HG03108 (cell line): Measurements from ENCODE around the gene C1R.

Source experiments
- ATAC-seq: cut with Tn5 transposase; IDR thresholded peaks from one replicate; pipeline ENCODE4 v1.9.1; 2021; ENCODE audit warnings: moderate library complexity; ENCODE audit not compliant: unreplicated experiment

The C1R gene

DNA sequence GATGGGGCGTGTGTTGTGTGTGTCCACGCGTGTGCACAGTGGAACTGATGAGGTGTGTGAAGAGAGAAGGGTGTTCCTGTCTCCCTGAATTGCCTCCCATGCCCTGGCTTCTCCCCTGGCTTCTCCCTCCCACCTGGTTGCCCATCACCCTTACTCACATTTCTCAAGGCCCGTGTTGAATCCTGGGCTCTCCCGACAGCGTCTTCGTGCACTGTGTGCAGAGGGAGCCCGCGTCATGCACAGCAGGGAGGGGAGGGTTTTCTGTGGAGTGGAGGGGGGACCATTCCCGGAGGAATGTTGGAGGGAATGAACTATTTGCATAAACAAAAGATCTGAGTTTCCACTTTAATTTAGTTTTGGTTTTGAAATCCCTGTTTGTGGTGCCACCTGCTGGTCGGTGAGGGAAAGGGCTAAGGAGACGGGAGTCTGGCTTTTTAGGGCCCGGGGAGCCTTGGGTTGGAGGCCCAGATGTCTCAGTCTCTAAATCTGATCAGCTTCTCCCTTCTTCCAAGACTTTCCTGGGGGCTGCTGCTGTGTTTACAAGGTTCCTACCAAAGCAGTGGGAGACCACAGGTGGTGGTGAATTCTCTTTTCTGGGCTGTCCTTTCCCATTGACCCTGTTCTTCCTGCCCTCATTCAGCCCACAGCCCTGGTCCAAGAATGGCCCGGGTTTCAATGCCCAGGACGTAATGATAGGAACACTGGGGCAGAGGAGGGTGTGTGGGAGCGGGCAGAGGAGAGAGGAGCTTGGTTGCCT, at the start of gene C1R:
C1R (minus strand) TSS at position 217 of the 757 bp plus-strand sequence; CDS start at position 160, 57 bp downstream.
- ATAC-seq = no peak

DNA sequence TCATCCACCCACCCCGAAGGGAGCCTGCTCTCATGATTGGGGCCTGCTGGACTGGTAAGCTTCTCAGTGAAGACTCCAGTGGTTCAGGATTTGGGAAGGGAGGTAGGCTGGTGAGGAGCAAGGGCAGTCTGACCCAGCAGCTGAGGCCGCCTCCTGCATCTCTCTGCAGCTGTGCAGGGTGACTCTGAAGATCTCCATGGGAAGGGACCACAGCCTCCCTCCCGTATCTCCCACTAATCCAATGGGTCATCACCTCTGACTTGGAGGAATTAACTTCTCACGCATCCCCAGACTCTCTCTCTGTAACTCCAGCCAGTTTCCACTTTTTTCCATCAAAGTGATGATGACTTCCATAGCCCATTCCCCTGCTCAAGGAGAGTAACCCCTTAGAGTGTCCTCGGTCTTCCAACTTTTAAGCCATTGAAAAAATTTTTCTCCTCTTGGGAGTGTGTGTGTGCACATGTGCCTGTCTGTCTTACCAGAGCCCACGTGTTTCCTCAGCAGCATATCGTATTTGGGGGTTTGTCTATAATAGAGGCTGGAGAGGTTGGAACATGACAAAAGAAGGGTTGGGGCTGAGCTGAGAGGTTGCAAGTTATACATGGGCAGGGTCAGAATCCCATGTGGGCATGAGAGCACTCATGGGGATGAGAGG, 49.2 kb upstream of the C1R start:
- ATAC-seq = no peak

DNA sequence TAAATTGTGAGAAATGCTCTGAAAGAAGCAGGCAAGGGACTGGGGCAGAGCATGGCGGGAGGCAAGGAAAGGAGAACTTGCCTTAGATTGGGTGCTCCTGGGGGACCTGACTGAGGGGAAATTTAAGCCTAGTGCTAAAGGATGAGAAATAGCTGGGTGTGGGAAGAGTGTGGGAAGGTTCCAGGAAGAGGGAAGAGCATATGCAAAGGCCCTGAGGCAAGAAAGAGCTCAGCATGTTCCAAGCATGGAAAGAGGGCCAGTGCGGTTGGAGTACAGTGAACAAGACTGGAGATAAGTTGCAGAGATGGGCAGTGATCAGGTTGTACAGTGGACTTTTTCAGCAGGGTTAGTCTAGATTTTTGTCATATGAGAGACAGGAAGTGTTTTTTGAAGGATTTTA, 47.0 kb upstream of the C1R start:
- ATAC-seq = no peak

- ATAC-seq = no peak
Observed at GRCh38 chr12:7137908-7138307, 45.7 kb upstream of the C1R start.

GRCh38 chr12:7136676-7137075, 44.4 kb upstream of the C1R start:
- ATAC-seq = no peak

- ATAC-seq = no peak
Observed at GRCh38 chr12:7136071-7136470, 43.8 kb upstream of the C1R start.

GRCh38 chr12:7134396-7135166, 42.3 kb upstream of the C1R start:
- no peak for ATAC-seq

DNA sequence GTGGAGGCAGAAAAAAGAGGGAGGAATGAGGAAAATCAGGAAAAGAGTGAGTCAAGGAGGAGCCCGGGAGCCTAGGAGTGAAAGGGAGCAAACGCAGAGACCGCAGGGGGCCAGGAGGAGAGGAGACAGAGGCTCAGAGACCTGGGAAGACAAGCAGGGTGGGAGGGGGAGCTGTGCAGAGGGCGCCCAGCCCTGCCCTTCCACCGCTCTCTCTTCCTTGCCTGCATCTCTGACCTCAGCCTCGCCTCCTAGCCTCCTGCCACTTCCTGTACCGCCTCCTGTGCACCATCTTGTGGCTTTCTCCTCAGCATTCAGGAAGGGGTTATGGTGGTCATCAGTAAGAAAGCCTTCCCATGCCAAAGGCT, 39.2 kb upstream of the C1R start:
- ATAC-seq = no peak

- ATAC-seq = no peak
Observed at GRCh38 chr12:7130701-7131501, 38.7 kb upstream of the C1R start.

DNA sequence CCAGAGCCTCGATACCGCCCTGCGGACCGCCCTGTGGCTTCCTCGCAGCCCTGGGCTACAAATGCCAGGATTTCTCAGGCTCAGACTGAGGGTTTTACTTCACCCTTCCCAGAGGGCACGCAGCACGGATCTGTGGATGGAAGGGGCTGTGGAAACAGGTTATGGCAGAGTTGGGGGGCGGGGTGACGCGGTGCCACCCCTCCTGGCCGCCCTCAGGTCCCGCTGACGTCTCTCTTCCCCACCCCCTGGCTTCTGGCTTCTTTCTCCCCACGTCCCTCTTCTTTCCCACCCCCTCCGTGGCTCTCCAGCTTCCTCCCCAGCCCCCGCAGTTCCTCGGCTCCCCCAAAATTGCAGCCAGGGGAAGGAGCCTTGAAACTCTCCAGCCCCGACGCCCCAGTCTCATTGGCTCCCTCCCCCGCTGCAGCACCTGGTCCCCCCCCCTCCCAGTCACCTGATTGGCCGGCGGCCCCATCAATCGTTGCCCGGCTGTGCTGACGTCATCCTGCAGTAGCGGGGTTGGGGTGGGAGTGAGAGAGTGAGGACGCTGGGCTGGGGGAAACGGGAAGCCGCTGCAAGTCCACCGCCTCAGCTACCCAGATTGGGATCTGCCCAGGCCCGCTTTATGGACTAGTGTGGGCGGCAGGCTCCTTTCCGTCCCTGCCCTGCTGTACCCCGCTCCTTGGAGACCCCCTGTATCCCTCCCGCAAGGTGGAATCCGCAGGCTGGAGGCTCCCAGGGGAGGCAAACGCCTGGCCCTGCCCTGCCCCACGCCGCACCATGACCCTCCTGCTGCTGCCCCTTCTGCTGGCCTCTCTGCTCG, 37.8 kb upstream of the C1R start, which contains the start of gene CLSTN3:
CLSTN3 (plus strand) TSS at position 500 of the 820 bp plus-strand sequence; CDS start at position 778, 278 bp downstream.
- peak; percentile 40 for ATAC-seq

GRCh38 chr12:7129287-7129871, 37.1 kb upstream of the C1R start:
- no peak for ATAC-seq

DNA sequence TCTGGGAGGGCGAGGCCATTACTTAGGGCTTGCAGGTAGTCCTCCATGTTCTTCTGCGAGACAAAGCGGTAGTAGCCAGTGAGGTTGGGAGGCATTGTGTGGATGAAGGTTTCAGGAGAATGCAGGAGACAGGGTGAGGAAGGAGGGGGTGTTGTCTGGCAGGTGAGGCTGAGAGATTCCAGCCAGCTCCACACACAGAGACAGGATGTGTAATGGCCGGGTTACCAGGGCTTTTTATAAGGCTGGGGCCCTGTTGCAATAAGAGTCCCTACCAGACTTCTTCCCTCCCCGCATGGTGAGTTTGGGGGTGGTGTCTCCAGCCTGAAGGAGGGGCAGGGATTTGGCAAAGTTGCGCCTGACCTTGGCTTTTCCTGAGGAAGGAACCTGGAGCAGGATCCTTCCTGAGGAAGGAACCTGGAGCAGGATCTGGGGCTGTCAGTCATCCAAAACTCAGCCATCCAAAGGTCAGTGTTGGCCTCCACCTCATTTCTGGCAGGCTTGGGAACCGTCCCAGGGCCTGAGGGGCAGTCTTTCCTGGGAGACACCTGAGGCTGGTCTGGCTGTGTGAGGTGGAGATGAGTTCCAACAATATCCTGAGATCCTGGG, 36.5 kb upstream of the C1R start, which contains the start of gene RBP5:
RBP5 (minus strand) TSS at position 209 of the 606 bp plus-strand sequence; CDS start at position 95, 114 bp downstream.
- no peak for ATAC-seq

DNA sequence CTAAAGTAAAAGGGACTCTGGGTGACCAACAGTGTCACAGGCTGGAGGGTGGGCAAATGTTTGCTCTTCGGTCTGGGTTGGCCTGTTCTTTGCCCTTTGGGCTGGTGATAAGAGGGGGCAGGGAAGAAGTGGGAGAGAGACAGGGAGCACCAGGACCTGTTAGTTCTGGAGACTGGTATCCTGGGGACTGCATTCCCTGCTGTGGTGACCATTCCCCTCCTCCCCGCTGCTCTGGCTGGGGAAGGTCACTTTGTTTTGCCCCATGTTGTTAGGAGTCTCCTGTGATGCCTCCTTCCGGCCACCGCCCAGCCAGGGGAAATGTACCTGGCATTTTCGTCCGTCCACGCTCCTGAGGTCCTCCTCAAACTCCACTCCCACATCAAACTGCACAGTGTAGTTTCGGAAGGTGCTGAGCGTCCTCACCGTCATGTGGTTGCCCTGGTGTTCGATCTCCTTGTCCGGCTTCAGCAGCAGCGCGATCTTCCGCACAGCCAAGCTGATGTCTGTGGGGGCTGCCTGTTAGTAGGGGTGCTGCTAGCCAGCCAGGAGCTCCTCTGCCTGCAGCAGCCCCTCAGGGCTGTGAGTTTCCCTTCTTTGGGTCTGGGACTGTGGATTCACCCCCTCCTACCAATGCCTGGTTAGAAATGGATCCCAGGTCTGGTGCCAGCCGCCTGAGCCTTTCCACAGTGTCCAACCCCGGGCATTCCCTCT, 35.8 kb upstream of the C1R start:
- ATAC-seq = no peak

DNA sequence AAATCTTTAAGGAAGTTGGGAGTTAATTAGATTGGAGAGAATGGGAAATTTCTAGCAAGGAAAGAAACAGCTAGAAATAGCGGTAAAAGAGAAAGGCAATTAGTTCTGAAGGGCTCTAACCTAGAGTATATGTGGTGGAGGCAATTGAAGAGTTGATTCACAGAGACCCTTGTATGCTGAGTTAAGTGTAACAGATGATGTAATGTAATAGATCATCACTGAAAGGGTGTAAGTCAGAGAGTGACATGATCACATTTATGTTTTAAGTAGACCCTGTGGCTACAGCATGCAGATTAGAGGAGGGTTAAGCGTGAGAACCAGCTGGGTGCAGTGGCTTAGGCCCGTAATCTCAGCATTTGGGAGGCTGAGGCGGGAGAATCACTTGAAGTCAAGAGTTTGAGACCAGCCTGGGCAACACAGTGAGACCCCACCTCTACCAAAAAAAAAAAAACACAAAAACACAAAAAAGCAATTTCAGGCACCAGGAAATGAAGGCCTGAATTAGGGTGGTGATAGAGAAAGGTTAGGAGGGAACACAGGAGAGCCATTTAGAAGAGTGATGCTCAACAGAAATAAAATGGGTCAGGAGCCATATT, 33.5 kb upstream of the C1R start:
- no peak for ATAC-seq

- no peak for ATAC-seq
Observed at GRCh38 chr12:7123806-7124522, 31.7 kb upstream of the C1R start.

DNA sequence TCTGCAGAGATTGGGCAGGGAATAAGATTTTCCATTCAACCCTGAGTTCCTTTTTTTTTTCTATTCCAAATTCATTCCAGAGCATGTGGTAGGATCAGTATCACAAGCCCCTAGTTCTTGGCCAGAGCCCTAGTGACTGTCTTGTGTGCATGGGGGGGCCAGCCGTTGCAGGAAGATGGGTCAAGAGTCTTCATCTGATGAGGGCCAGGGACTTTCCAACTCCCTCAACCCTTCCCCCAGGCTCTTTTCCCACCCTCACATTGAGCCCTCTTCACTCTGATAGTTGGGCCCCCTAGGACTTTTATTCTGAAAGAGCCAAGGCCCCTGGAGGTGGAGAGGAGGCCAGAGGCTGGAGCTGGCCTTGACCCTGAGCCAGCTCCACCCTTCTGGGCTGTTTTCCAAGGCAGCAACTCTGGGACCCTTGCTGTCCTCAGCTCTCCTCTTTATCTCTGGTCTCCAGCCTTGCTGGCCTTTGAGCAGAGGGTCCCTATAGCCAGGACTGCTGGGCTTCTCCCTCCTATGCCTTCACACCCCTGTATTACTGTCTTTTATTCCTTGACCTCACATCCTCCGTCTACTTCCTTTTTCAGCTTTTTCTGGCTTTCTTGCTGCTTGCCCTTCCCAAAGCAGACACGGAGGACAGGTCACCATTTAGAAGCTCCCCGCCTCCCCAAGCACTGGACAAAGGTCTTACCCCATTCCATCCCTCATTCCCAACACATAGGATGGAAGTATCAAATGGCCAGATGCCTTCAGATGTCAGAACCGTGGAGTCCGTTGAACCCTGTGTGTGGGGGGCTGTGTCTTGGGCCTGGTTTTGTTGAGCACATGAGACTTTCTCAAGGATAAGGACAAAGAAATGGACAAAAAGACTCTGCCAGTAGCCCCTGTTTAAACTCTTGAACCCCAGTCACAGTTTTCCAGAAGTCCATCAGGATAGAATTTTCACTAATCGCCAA, 30.8 kb upstream of the C1R start:
- no peak for ATAC-seq
